IPS-NIHi11 (cell line): Measurements from ENCODE around the gene GLRX2.
"Not testable (repeated sequence)": the region's sequence is repeated elsewhere in the genome, so short reads cannot be mapped to it uniquely, and the experiment has no call there.

Experiments used
- DNase-seq: peaks from one replicate; pipeline ENCODE4 v3.0.0; 2012; ENCODE audit warnings: mixed read lengths, low spot score

The GLRX2 gene

GRCh38 chr1:193062698-193063463 is 42.3 kb downstream of the GLRX2 start:
- DNase-seq: no peak

GRCh38 chr1:193060938-193061337 is 44.3 kb downstream of the GLRX2 start:
- no peak for DNase-seq

- DNase-seq: no peak
These were observed 44.8 kb downstream of the GLRX2 start for GRCh38 chr1:193060406-193060805.

GRCh38 chr1:193060115-193060403 is 45.2 kb downstream of the GLRX2 start:
- DNase-seq: no peak

GRCh38 chr1:193059282-193060114 is 45.7 kb downstream of the GLRX2 start, which contains the start of the genes RO60 and UCHL5:
TSS of gene RO60 (plus strand) at chr1:193059612. CDS start at chr1:193069055, 9,443 bp downstream.
TSS of gene UCHL5 (minus strand) at chr1:193059360. CDS start at chr1:193059260, 100 bp downstream.
- peak; percentile 90 for DNase-seq

- DNase-seq: peak; percentile 24
These were observed 46.5 kb downstream of the GLRX2 start for GRCh38 chr1:193058529-193059281.

GRCh38 chr1:193054169-193054675 is 51.0 kb downstream of the GLRX2 start:
- no peak for DNase-seq

- not testable (repeated sequence) for DNase-seq
These were observed 56.3 kb downstream of the GLRX2 start for GRCh38 chr1:193048913-193049312.
